Breast epithelium (tissue), 3 donors: Measurements from ENCODE around the gene TASP1.

Experiments
- POLR2A ChIP-seq: fragments of 450-650 bp; IDR thresholded peaks from one replicate; pipeline ENCODE4 v1.6.1; 2016; ENCODE audit warnings: antibody characterized with exemption, mild to moderate bottlenecking, moderate library complexity
- POLR2AphosphoS5 ChIP-seq, 3 donors: sonication (generic); formaldehyde crosslinking; IDR thresholded peaks; one replicate each; pipeline ENCODE4 v1.6.1; 2017; ENCODE audit warnings: antibody characterized with exemption in 3 of 3
- TF ChIP-seq, protein P1 (sequence below), 3 donors: fragments of 450-650 bp; IDR thresholded peaks; one replicate each; pipeline ENCODE4 v1.5.1; 2016 to 2017; ENCODE audit warnings: antibody characterized with exemption in 3 of 3, mild to moderate bottlenecking in 3 of 3, moderate library complexity in 3 of 3

- TF ChIP-seq POLR2A (no peak), POLR2AphosphoS5 (IDR thresholded peaks at IDR 0.05) (no peak)
- TF ChIP-seq, protein P1, sequence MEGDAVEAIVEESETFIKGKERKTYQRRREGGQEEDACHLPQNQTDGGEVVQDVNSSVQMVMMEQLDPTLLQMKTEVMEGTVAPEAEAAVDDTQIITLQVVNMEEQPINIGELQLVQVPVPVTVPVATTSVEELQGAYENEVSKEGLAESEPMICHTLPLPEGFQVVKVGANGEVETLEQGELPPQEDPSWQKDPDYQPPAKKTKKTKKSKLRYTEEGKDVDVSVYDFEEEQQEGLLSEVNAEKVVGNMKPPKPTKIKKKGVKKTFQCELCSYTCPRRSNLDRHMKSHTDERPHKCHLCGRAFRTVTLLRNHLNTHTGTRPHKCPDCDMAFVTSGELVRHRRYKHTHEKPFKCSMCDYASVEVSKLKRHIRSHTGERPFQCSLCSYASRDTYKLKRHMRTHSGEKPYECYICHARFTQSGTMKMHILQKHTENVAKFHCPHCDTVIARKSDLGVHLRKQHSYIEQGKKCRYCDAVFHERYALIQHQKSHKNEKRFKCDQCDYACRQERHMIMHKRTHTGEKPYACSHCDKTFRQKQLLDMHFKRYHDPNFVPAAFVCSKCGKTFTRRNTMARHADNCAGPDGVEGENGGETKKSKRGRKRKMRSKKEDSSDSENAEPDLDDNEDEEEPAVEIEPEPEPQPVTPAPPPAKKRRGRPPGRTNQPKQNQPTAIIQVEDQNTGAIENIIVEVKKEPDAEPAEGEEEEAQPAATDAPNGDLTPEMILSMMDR (IDR thresholded peaks at IDR 0.05) = no peak
Observed at GRCh38 chr20:13639150-13639497, 392 bp upstream of the TASP1 start.
